Hippocampal formation (tissue), 2 donors: ENCODE measurements around the gene ODAD4.

Source experiments
- DNase-seq, 2 donors: peaks; one replicate each; lab custom pipeline; 2025; lab: John Stamatoyannopoulos, UW

Gene ODAD4

DNA sequence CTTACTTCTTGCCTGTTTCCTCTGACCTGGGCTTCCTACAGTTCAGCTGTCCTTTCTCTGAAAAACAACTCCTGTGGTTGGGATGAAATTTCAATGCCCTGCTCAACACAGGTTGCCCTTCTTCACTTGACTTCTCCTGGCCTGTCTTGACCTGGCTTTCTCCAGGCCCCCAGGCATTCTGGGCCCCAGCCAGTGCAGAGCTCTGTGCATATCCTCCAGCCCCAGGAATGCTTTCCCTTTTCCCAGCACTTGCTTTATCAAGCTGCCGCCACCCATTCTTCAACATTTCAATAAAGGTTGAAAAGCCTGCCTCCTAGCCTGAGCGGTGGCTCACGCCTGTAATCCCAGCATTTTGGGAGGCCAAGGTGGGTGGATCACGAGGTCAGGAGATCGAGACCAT, 10.8 kb downstream of the ODAD4 start:
- DNase-seq, result no peak

DNA sequence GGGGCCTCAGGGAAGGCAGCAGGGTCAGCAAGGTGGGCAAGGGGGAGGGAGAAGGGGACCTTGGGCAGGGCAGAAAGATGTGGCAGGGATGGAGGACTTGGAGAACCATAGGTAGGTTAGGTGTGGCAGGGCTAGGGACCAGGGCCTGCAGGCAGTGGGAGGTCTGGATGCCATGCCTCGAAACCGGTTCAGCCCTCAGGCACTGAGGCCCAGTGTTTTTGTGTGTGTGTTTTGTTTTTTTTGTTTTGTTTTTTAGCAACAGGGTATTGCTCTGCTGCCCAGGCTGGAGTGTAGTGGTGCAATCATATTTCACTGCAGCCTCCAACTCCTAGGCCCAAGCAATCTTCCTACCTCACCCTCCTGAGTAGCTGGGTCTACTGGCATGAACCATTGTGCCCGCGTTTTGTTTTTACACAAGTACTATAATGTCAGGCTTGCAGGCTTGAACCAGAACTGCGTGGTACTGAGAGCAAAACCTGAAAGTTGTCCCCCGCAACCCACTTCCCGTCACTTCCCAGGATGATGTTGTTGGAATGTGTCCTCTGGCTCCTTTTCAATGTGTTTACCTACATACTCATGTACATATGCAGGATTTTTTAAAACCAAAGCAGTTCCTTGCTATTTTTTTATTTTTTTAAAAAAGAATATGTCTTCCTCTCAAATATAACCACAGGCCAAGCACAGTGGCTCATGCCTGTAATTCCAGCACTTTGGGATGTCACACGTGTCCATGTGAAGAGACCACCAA, 12.4 kb downstream of the ODAD4 start:
- DNase-seq, result no peak

DNA sequence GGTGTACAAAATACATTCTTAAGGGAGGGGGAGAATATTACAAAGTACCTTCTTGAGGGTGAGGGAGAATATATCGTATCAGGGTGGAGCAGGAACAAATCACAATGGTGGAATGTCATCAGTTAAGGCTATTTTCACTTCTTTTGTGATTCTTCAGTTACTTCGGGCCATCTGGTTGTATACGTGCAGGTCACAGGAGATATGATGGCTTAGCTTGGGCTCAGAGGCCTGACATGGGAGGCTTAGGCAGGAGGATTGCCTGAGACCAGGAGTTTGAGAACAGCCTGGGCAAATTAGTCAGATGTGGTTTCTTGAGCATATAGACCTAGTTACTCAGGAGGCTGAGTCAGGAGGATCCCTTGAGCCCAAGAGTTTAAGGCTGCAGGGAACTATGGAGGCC, 13.1 kb downstream of the ODAD4 start:
- no peak for DNase-seq

DNA sequence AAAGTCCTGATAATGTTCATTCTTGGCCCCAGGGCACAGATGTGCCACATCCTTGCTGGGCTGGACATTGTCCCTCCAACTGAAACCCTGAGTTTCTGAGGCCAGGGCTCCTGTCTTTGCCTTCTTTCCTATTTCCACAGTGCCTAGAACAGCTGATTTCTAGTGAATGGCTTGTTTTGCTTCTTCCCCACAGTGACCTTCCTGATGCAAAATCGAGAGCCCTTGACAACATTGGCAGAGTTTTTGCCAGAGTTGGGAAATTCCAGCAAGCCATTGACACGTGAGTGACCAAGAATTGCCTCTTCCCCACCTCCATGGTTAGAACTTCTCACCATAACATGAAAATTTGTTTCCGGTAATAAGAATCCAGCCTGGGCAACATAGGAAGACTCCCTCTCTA, 14.5 kb downstream of the ODAD4 start:
- DNase-seq, result no peak

DNA sequence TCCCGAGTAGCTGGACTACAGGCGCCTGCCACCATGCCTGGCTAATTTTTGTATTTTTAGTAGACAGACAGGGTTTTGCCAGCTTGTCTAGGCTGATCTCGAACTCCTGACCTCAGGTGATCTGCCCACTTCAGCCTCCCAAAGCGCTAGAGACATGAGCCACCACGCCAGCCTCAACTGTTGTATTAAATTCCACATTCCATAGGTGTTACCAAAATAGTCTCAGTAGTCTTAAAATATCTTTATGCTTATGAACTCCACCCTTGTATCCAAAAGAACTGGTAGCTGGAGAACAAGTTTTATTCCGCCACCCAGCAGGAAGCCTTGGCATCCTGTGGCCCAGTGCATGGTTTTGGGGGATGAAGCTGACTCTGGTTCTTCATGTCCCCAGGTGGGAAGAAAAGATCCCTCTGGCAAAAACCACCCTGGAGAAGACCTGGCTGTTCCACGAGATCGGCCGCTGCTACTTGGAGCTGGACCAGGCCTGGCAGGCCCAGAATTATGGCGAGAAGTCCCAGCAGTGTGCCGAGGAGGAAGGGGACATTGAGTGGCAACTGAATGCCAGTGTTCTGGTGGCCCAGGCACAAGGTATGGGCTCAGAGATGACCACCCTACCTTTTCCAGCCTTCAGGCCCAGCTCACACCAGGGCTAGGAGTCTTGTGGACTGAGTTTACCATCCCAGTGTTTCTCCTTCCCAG, 18.5 kb downstream of the ODAD4 start:
- DNase-seq, result no peak

DNA sequence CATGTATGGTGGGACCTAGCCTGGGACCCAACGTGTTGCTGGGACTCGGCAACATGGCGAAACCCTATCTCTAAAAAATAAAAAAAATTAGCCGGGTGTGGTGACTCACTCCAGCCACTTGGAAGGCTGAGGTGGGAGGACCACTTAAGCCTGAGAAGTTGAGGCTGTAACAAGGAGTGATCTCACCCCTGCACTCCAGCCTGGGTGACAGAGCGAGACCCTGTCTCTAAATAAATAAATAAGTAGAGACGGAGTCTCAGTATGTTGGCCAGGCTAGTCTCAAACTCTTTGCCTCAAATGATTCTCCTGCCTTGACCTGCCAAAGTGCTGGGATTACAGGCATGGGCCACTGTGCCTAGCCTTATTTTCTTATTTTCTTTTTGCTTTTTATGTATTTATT, 26.1 kb downstream of the ODAD4 start:
- DNase-seq, result no peak

DNA sequence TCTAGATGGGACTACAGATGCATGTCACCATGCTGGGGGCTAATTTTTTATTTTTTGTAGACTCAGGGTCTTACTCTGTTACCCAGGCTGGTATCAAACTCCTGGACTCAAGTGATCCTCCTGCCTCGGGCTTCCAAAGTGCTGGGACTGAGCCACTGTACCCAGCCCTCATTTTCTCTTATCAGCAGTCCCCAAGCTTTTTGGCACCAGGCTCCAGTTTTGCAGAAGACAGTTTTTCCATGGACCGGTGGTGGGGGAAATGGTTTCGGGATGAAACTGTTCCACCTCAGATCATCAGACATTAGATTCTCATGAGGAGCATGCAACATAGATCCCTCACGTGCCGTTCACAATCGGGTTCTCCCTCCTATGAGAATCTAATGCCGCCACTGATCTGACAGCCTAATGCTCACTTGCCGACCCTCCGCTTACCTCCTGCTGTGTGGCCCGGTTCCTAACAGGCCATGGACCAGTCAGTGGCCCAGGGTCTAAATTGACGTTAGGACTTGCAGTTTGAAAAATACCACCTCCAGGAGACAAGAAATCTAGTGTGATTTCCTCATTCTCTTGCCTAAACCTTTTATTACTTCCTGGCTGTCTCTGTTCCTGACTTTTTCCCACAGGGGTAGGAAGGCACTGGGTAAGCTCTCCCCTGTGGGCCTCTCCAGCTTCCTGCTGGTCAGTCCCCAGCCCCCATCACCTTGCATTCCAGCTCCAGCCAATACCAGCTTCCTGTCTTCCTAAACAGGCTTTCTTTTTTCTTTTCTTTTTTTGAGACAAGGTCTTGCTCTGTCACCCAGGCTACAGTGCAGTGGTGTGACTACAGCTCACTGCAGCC, 26.8 kb downstream of the ODAD4 start:
- no peak for DNase-seq

DNA sequence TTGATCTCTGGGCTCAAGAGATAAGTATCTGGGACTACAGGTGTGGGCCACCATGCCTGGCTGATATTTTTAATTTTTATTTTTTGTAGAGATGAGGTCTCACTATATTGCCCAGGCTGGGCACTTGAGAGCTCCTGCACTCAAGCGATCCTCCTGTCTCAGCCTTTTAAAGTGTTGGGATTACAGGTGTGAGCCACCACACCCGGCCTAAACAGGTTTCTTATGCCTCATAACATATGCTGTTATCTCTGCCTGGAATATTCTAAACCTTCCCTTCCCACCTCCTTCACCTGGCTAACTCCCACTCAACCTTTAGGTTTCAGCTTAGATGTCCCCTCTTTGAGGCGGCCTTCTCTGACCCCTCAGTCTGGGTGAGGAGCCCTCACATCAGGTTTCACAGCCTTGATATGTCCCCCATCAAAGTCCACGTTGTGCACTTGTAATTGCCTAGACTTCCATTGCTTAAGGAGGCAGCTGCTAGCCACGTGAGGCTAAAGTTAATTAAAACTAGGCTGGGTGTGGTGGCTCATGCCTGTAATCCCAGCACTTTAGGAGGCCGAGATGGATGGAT, 27.5 kb downstream of the ODAD4 start:
- no peak for DNase-seq

DNA sequence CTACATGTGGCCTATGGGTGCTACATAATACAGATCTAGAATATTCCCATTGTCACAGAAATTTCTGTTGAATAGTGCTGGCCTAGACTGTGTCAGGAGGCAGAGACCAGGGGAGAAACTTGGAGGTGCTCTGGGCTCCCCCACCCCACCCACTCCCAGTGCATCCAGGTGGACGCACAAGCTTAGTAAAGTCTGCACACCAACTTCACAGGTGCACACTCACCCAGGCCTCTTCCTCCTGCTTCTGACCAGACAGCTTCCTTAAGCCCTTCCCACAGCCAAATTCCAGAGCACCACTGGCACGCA, 28.6 kb downstream of the ODAD4 start:
- DNase-seq, result no peak

DNA sequence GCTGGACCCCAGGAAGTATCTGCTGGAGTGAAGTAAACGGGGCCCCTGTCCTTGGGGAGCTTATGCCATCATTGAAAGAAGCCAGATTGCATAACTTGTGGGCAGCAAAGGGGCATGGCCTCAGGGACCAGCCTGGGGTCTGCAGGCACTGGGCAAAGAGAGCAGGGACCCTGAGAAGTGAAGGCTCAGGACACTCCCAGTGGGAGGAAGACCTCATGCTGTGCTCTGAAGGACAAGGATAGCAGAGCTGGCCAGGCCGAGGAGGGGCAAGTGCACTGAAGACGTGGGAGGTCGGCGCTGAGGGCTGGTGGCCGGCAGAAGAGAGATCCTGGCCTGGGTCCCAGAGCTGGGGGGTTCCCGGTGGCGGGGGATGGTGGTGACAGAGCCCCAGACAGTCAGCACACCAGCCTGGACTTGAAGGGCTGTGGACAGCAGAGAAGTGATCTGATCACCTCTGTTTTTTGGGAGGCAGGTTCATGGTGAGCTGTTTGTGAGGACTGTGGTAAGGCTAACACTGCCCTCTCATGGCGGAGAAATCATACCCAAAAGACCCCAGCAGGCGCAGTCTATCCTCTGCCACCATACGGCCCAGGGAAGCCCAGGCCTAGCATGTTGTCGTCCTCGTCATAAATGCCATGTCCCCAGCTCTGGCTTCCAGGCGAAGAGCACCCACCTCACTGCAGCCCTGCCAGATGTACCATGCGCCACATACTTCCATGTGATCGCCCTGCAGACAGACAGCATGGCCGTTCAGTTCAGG, 29.1 kb downstream of the ODAD4 start:
- no peak for DNase-seq

DNA sequence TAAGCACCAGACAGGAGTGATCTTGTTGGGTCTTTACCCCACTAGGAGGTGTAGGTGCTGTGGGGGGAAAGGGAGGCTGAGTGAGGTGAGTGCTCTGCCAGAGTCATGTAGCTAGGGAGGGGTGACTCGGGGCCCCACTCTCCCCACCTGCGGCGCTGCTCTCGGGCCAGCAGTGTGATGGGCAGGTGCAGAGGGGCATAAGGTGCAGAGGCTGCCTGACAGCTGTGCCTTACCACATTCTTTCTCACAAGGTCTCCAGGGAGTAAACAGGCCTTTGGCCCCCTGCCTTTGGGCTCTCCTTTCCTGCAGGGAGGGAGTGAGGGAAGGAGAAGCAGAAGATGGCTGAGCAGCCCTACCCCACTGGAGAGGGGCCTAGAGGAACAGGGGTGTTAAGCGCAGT, 31.7 kb downstream of the ODAD4 start:
- DNase-seq, result no peak

DNA sequence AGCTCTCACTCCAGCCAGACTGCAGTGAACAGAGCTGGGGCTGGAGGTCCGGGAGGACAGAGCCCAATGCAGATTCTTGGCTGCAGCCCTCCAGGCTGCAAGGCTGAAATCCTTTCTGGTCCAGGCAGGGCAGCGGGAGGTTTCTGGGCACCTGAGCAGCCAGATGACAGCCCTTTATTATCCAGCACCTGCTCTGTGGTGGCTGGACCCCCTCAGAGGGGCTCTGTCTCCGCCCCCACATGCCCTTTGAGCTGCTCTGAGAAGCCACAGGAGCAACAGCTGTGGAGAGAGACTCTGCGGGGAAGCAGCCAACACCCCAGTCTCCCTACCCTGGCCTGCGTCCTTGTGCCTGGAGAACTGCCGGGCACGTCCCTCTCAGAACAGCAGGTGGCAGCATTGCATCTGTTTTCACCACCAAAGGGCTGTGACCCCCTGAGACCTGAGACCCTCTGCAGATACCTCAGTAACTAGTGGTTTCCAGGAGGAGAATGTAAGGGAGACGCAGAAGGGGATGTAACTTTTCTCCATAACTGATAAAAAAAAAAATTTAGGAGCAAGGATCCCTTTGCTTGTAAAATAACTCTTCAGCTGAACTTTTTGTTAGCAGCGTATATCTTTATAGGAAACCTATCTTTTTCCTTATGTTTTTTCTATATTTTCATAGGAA, 32.5 kb downstream of the ODAD4 start:
- DNase-seq, result peak; percentile 76 to 78

DNA sequence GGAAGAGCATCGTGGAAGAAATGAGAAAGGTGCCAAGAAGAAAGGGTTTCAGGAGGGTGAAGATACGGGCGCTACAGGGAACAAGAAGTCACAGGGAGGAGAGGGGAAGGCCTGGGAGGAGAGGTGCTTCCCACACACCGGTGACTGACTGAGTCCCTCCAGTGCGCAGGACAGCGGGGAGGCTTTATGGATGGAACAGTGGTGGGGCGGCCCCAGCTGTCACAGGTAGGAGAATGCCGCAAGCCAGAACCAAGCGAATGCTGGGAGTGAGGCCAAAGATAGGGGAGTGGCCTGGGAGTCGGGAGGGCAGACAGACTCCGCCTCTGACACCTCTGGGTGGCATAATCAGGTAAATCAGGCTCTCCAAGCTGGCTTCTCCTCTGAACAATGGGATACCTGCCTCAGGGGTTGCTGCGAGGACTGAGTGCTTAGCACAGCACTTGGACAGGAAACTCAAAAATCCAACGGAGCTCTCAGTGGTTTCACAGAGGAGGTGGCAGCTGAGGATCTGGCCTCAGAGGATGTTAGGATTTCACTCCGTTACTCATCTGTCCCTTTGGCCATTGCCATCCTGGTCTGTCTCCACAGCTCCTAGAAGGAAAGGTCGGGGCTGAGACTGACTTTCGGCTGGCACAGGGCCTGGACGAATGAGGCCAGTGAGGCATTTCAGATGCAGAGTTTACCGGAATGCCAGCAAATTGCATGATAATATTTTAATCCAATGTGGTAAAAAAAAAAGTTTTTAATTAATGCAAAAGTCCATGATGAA, 35.5 kb downstream of the ODAD4 start:
- no peak for DNase-seq

DNA sequence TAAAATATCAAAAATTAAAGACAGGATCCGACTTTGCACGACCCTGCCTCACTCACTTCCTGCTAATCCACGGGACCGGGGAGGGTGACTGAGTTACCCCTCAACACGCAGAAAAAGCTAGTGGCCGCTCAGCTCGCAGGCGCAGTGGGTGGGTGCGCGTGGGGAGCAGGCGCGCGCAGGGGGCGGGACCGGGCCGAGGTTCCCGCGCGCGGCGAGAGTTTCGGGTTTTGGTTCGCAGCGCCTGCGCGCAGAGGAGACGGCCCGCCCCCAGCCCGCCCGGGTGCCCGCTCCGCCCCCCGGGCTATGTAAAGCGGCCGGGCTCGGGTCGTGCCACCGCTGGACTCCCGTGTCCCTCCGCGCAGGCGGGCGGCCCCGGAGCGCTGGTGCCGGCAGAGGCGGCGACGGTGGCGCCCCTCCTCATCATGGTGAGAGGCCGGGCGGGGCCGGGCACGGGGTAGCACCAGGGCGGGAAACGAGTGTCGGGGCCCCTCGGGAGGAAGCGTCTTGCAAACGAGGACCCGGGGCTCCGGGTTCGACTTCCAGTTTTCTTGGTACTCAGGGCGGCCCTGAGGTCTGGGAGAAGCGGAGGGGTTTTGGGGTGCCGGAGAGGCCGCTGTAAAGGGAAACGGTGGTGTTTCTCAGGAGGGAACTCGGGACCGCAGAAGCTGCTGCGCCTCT, 36.2 kb downstream of the ODAD4 start, which contains the start of gene CNP:
Gene CNP (plus strand): TSS at position 333 of the 678 bp plus-strand sequence. CDS start 90 bp downstream, at position 423.
- DNase-seq, result peak; percentile 89 to 90

DNA sequence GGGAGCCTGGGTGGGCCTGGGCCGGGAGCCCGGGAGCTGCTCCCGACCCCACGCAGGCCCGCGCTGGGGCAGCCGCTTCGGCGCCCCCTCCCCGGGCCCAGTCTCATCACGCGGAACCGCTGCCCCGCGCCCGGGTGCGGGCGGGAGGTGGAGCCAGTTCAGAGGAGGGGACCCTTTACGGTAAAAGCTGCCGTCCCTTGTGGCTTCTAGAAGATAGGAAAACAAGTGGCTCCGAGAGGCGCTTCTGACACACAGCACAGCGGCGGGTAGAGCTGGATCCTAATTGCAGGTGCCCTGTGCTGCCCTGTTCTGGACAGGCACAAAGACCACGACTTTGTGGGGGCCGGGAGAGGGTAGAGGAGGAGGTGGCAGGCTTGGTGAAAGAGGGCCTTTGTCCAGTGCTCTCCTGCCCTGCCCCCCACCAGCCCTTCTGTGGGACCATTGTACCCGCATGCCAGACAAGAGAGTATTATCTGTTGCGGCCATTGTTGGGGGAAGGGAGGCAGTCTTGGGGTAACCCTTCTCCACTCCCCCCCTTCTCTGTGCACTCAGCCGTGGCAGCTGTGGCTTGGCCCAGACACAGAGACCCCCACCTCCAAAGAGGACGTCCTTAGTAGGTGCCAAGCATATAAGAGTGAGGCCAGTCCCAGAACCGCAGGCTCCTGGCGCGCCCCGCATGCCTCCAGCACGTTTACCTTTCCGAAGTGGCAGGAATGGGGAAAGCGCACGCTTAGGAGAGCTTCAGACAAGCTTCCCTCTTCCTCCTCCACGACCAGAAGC, 36.9 kb downstream of the ODAD4 start:
- peak; percentile 95 for DNase-seq

DNA sequence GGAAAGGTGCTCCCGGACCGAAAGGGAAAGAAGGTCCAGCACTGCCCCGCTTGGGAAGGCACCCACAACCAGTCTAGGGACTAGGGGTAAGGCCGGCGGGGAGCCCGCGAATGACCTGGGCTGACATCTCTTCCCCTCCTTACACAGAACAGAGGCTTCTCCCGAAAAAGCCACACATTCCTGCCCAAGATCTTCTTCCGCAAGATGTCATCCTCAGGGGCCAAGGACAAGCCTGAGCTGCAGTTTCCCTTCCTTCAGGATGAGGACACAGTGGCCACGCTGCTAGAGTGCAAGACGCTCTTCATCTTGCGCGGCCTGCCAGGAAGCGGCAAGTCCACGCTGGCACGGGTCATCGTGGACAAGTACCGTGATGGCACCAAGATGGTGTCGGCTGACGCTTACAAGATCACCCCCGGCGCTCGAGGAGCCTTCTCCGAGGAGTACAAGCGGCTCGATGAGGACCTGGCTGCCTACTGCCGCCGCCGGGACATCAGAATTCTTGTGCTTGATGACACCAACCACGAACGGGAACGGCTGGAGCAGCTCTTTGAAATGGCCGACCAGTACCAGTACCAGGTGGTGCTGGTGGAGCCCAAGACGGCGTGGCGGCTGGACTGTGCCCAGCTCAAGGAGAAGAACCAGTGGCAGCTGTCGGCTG, 37.6 kb downstream of the ODAD4 start:
- DNase-seq, result no peak

DNA sequence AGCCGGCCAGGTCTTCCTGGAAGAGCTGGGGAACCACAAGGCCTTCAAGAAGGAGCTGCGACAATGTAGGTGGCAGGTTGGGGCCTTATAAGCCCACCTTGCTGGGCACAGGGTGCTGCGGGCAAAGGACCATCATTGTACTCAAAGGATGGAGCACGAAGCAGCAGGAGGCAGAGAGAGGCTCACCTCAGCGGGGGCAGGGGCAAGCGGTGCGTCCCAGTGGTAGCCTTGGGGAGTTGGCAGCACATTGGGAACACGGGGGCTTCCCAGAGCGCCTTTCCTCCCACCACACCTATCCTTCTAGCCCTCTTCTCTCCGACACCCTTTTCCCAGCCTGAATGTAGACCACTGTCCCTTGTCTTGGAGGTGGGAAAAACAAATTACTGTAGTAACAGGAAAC, 38.3 kb downstream of the ODAD4 start:
- DNase-seq, result no peak

DNA sequence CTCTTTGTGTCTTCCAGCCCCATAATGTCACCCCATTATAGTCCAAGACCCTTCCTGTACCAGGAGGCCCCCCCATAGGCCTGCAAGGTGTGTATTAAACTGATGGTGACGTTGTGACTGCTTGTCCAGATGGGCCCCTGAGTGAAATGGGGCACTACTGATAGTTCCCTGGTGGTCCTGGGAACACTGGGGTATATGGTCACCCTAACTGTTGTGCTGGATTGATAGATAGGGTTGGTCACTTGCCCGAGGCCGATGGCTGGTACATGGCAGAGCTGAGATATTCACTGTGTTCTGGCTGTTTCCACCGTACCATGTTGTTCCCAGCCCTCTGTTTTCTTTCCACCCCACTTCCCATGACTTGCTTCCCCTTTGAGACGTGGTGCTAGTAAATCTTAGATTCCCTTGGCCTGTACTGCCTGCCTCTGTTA, 40.5 kb downstream of the ODAD4 start:
- DNase-seq, result no peak
